NCI-H2171 treated with DMSO at 0.1 percent for 48 hours (cell line): ENCODE measurements around the gene MPDZ.
"Not testable (repeated sequence)": the region's sequence is repeated elsewhere in the genome, so short reads cannot be mapped to it uniquely, and the experiment has no call there.

Source experiments
- DNase-seq: peaks from one replicate; lab custom pipeline; 2025; lab: John Stamatoyannopoulos, UW

Gene MPDZ

GRCh38 chr9:13264788-13265187 lies 14.7 kb downstream of the MPDZ start:
- DNase-seq = no peak

GRCh38 chr9:13263511-13263910 lies 16.0 kb downstream of the MPDZ start:
- DNase-seq = no peak

GRCh38 chr9:13252852-13253251 lies 26.6 kb downstream of the MPDZ start:
- no peak for DNase-seq

- no peak for DNase-seq
Observed at GRCh38 chr9:13244181-13244580, 35.3 kb downstream of the MPDZ start.

- DNase-seq = no peak
Observed at GRCh38 chr9:13241283-13241682, 38.2 kb downstream of the MPDZ start.

GRCh38 chr9:13239660-13240059 lies 39.8 kb downstream of the MPDZ start:
- no peak for DNase-seq

GRCh38 chr9:13239208-13239607 lies 40.3 kb downstream of the MPDZ start:
- DNase-seq = no peak

- no peak for DNase-seq
Observed at GRCh38 chr9:13234932-13235331, 44.6 kb downstream of the MPDZ start.

GRCh38 chr9:13228431-13228830 lies 51.1 kb downstream of the MPDZ start:
- DNase-seq = no peak

GRCh38 chr9:13224366-13224765 lies 55.1 kb downstream of the MPDZ start:
- DNase-seq = no peak

- DNase-seq = not testable (repeated sequence)
Observed at GRCh38 chr9:13222733-13223132, 56.8 kb downstream of the MPDZ start.

- DNase-seq = no peak
Observed at GRCh38 chr9:13221741-13222140, 57.8 kb downstream of the MPDZ start.

GRCh38 chr9:13220837-13221236 lies 58.7 kb downstream of the MPDZ start:
- DNase-seq = no peak

GRCh38 chr9:13215791-13216554 lies 63.5 kb downstream of the MPDZ start:
- DNase-seq = no peak

- no peak for DNase-seq
Observed at GRCh38 chr9:13213998-13214397, 65.5 kb downstream of the MPDZ start.

- peak; percentile 17 for DNase-seq
Observed at GRCh38 chr9:13213337-13213736, 66.2 kb downstream of the MPDZ start.

GRCh38 chr9:13210306-13210705 lies 69.2 kb downstream of the MPDZ start:
- DNase-seq = no peak

- no peak for DNase-seq
Observed at GRCh38 chr9:13209498-13209897, 70.0 kb downstream of the MPDZ start.

GRCh38 chr9:13205824-13206223 lies 73.7 kb downstream of the MPDZ start:
- no peak for DNase-seq

- no peak for DNase-seq
Observed at GRCh38 chr9:13190040-13190439, 89.5 kb downstream of the MPDZ start.

- DNase-seq = no peak
Observed at GRCh38 chr9:13189362-13189761, 90.1 kb downstream of the MPDZ start.

GRCh38 chr9:13186774-13187173 lies 92.7 kb downstream of the MPDZ start:
- no peak for DNase-seq

GRCh38 chr9:13186091-13186490 lies 93.4 kb downstream of the MPDZ start:
- DNase-seq = no peak

- peak; percentile 4 for DNase-seq
Observed at GRCh38 chr9:13181652-13182051, 97.8 kb downstream of the MPDZ start.
